ENCODE measurements around the gene ME3.

The ME3 gene

DNA sequence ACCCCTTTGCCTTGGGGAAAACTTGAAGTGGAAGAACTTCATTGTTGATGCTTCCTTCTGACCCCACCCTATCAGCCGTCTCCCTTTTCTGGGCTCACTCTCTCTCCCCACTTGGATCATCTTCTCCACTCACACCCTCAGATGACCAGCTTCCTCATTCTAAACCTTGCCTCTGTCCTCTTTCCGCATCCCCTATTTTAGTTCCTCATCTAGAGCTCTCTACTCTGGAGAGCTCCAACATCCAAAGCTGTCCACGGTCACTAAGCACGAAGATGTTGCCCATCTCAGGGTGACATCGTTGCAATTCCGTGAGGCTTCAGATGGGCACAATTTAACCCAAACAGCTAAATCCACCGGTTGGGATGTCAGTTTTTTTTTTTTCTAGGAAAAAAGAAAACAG, 31.6 kb upstream of the ME3 start:
- Histone ChIP-seq H4K20me1 (ENCODE audit: insufficient read depth, low read length) (no peaks in the 10 kb centered on the region), H3K9ac (ENCODE audit: low read length) (no peak overlapping the region), H3K4me2 (ENCODE audit: low read depth, low read length) (no peak overlapping the region), H3K27me3 (replicated peaks; ENCODE audit: insufficient read depth, low read length) (no peaks in the 10 kb centered on the region), H3K9me3 (replicated peaks; ENCODE audit: insufficient read depth, low read length) (no peaks in the 10 kb centered on the region), H3K9me2 (replicated peaks; ENCODE audit: insufficient read depth, low read length) (no peaks in the 10 kb centered on the region), H2AFZ (ENCODE audit: low read length) (no peak overlapping the region), H3K36me3 (replicated peaks; ENCODE audit: insufficient read depth, low read length) (no peaks in the 10 kb centered on the region), H3K79me2 (ENCODE audit: low read length) (no peaks in the 10 kb centered on the region), H3F3A (ENCODE audit: insufficient read depth, low read length) (no peaks in the 10 kb centered on the region), H3K27ac (ENCODE audit: low read length) (no peak overlapping the region), H3K4me3 (ENCODE audit: low read length) (no peak overlapping the region), H3K4me1 (ENCODE audit: low read length) (no peaks in the 10 kb centered on the region)
- TF ChIP-seq EZH2phosphoT487 (IDR thresholded peaks at IDR 0.05; ENCODE audit: low read length) = no peak
- TF ChIP-seq, protein P1, sequence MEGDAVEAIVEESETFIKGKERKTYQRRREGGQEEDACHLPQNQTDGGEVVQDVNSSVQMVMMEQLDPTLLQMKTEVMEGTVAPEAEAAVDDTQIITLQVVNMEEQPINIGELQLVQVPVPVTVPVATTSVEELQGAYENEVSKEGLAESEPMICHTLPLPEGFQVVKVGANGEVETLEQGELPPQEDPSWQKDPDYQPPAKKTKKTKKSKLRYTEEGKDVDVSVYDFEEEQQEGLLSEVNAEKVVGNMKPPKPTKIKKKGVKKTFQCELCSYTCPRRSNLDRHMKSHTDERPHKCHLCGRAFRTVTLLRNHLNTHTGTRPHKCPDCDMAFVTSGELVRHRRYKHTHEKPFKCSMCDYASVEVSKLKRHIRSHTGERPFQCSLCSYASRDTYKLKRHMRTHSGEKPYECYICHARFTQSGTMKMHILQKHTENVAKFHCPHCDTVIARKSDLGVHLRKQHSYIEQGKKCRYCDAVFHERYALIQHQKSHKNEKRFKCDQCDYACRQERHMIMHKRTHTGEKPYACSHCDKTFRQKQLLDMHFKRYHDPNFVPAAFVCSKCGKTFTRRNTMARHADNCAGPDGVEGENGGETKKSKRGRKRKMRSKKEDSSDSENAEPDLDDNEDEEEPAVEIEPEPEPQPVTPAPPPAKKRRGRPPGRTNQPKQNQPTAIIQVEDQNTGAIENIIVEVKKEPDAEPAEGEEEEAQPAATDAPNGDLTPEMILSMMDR (IDR thresholded peaks at IDR 0.05; ENCODE audit: low read length) = no peak
- no peak for TF ChIP-seq EZH2 (optimal IDR thresholded peaks at IDR 0.05; ENCODE audit: low read depth, low read length)
- no peak for DNase-seq

DNA sequence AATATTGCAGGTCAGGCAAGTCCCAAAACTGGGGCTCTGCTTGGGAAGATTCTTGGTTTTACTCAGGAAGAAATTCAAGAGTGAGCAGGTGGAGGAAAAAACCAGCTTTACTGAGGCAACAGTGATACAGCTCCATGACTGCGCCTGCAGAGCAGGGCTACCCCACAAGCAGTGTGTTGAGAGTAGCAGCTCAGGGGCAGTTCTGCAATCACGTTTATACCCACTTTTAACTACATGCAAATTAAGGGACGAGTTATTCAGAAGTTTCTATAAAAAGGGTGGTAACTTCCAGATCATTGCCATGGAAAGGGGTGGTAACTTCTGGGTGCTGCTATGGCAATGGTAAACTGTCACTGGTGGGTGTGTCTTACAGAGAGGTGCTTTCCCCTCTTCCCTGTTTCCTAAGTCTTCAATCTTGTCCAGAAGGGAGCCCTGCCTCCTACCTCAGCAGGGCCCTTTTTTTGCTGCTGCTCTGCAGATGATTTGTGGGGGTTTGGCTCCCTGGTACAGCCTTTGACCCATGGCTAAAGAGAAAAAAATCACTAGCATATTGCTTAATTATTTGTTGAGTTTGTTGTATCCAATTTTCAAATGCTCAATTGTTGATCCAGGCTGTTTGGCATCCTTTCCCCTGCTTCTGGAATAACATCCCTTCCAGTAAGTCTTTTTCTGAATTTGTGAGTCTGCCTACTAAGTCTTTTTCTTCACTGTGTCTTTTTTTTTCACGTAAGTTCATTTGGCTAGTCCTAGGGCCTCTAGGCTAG, 30.0 kb upstream of the ME3 start:
- Histone ChIP-seq H3K4me3 (ENCODE audit: low read length) (no peak overlapping the region), H3K4me2 (ENCODE audit: low read depth, low read length) (no peak overlapping the region), H3K36me3 (replicated peaks; ENCODE audit: insufficient read depth, low read length) (no peaks in the 10 kb centered on the region), H3K9me3 (replicated peaks; ENCODE audit: insufficient read depth, low read length) (no peaks in the 10 kb centered on the region), H4K20me1 (ENCODE audit: insufficient read depth, low read length) (no peaks in the 10 kb centered on the region), H3K9me2 (replicated peaks; ENCODE audit: insufficient read depth, low read length) (no peaks in the 10 kb centered on the region), H3K4me1 (ENCODE audit: low read length) (no peaks in the 10 kb centered on the region), H3K79me2 (ENCODE audit: low read length) (no peaks in the 10 kb centered on the region), H3K27me3 (replicated peaks; ENCODE audit: insufficient read depth, low read length) (no peaks in the 10 kb centered on the region), H3F3A (ENCODE audit: insufficient read depth, low read length) (no peaks in the 10 kb centered on the region), H2AFZ (ENCODE audit: low read length) (no peak overlapping the region), H3K9ac (ENCODE audit: low read length) (no peak overlapping the region), H3K27ac (ENCODE audit: low read length) (no peak overlapping the region)
- no peak for TF ChIP-seq EZH2phosphoT487 (IDR thresholded peaks at IDR 0.05; ENCODE audit: low read length)
- TF ChIP-seq, protein P1 (IDR thresholded peaks at IDR 0.05; ENCODE audit: low read length) = no peak
- no peak for TF ChIP-seq EZH2 (optimal IDR thresholded peaks at IDR 0.05; ENCODE audit: low read depth, low read length)
- DNase-seq = no peak

DNA sequence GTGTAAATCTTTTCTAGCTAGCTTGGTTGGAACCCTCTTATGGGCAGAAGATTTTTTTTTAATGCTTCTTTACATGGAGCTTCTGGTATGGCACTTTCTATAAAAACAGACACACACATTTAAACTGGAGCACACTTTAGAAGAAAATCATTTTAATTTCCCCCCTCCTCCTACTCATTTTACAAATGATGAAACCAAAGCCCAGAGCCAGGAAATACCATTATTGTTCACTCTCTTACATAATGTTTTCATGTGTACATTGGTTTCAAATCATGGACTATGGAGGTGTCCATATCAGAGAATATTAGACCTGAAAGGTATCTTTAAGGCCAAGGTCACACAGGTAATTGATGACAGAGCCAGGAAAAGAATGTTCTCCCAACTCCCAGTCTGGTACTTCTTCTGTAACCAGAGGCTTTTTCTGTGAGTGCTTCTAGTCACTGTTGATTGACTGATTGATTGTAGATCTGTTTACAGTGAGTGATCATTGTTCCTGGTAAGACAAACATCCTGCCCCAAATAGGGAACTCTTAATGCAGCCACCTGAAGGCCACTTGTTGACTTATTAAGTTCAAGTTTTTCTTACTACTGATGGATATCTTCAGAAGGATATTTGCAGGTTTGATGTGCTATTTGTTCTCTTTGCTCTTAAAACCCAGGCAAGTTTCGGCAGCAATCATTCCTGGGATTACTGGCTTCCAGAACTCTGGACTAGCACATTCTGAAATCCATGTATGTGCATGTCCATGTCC, 26.8 kb upstream of the ME3 start:
- H3K9ac ChIP-seq (ENCODE audit: low read length) = no peak overlapping the region
- DNase-seq = no peak
- no peak overlapping the region for H2AFZ ChIP-seq (ENCODE audit: low read length)
- H3K36me3 ChIP-seq (replicated peaks; ENCODE audit: insufficient read depth, low read length) = no peaks in the 10 kb centered on the region
- H3K79me2 ChIP-seq (ENCODE audit: low read length) = no peaks in the 10 kb centered on the region
- no peaks in the 10 kb centered on the region for H3F3A ChIP-seq (ENCODE audit: insufficient read depth, low read length)
- H3K9me2 ChIP-seq (replicated peaks; ENCODE audit: insufficient read depth, low read length) = no peaks in the 10 kb centered on the region
- H3K4me2 ChIP-seq (ENCODE audit: low read depth, low read length) = no peak overlapping the region
- no peaks in the 10 kb centered on the region for H3K4me1 ChIP-seq (ENCODE audit: low read length)
- H3K4me3 ChIP-seq (ENCODE audit: low read length) = no peak overlapping the region
- TF ChIP-seq EZH2phosphoT487 (IDR thresholded peaks at IDR 0.05; ENCODE audit: low read length) (no peak), EZH2 (optimal IDR thresholded peaks at IDR 0.05; ENCODE audit: low read depth, low read length) (no peak)
- TF ChIP-seq, protein P1 (IDR thresholded peaks at IDR 0.05; ENCODE audit: low read length) = no peak
- no peaks in the 10 kb centered on the region for H3K27me3 ChIP-seq (replicated peaks; ENCODE audit: insufficient read depth, low read length)
- H3K27ac ChIP-seq (ENCODE audit: low read length) = no peak overlapping the region
- no peaks in the 10 kb centered on the region for H3K9me3 ChIP-seq (replicated peaks; ENCODE audit: insufficient read depth, low read length)
- no peaks in the 10 kb centered on the region for H4K20me1 ChIP-seq (ENCODE audit: insufficient read depth, low read length)

All from MM.1S (cell line).